ENCODE measurements around the gene AMPD3. TPM values are rescaled to one million over a fixed set of nuclear protein-coding genes. Genes with fewer than 3 reads are reported as not detected.

The AMPD3 gene
- total and polyA plus RNA-seq, 4 donors, result 3.8 to 29.0 (median 24.2) TPM

DNA sequence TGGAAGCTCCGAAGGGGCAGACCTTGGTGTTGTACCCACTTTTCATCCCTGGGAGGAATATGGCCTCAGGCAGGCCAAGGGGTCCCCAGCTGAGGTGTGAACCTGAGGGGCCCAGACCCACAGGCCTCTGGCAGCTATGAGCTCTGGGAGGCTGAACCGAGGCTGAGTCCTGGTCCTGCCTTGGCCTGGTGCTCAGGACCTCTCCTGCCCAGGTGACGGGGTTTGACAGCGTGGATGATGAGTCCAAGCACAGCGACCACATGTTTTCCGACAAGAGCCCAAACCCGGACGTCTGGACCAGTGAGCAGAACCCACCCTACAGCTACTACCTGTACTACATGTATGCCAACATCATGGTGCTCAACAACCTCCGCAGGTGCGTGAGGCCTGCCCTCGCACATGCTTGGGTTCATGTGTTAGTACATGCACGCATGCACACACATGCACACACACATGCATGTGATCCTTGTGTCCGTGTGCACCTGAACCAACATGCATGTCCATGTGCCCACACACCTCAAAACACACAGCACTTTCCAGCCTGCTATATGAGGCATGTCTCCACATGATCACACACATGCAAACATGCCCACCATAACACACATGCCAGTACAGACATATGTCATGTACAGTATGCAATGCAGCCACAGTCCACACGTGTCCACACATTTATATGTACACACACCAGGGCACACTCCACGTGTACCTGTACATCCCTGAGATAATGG is 45.0 kb downstream of the AMPD3 start:
- Histone ChIP-seq H3K27ac (ENCODE audit: low read depth in 1 of 2, low read length in 1 of 2) (no peak overlapping the region), H3K27me3 (ENCODE audit: control insufficient read depth in 3 of 3, insufficient read depth in 3 of 3, low read length in 2 of 3) (no peaks in the 10 kb centered on the region), H3K4me3 (no peak overlapping the region), H3K9me3 (ENCODE audit: control insufficient read depth in 4 of 4, insufficient read depth in 3 of 4, low read length in 3 of 4) (no peaks in the 10 kb centered on the region), H3K36me3 (ENCODE audit: control insufficient read depth in 4 of 4, insufficient read depth in 4 of 4, low read length in 4 of 4) (peaks cover 0 to 42% (median 4%) of the 10 kb centered on the region in 4 donors), H3K9ac (ENCODE audit: insufficient read depth in 1 of 2, low read length in 2 of 2) (no peak overlapping the region), H3K4me1 (ENCODE audit: control insufficient read depth in 5 of 5, insufficient read depth in 5 of 5, low read length in 5 of 5) (peaks cover 0 to 5% (median 0%) of the 10 kb centered on the region in 5 donors)
- TF ChIP-seq, protein P1, sequence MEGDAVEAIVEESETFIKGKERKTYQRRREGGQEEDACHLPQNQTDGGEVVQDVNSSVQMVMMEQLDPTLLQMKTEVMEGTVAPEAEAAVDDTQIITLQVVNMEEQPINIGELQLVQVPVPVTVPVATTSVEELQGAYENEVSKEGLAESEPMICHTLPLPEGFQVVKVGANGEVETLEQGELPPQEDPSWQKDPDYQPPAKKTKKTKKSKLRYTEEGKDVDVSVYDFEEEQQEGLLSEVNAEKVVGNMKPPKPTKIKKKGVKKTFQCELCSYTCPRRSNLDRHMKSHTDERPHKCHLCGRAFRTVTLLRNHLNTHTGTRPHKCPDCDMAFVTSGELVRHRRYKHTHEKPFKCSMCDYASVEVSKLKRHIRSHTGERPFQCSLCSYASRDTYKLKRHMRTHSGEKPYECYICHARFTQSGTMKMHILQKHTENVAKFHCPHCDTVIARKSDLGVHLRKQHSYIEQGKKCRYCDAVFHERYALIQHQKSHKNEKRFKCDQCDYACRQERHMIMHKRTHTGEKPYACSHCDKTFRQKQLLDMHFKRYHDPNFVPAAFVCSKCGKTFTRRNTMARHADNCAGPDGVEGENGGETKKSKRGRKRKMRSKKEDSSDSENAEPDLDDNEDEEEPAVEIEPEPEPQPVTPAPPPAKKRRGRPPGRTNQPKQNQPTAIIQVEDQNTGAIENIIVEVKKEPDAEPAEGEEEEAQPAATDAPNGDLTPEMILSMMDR (IDR thresholded peaks at IDR 0.05; ENCODE audit: control extremely low read depth, extremely low read depth), result no peak
- ATAC-seq (ENCODE audit: insufficient read depth, low FRiP score), result no peak
- WGBS, 2 donors, result 96% methylated on average over 15 of the region's 15 CpGs
- no peak for DNase-seq

DNA sequence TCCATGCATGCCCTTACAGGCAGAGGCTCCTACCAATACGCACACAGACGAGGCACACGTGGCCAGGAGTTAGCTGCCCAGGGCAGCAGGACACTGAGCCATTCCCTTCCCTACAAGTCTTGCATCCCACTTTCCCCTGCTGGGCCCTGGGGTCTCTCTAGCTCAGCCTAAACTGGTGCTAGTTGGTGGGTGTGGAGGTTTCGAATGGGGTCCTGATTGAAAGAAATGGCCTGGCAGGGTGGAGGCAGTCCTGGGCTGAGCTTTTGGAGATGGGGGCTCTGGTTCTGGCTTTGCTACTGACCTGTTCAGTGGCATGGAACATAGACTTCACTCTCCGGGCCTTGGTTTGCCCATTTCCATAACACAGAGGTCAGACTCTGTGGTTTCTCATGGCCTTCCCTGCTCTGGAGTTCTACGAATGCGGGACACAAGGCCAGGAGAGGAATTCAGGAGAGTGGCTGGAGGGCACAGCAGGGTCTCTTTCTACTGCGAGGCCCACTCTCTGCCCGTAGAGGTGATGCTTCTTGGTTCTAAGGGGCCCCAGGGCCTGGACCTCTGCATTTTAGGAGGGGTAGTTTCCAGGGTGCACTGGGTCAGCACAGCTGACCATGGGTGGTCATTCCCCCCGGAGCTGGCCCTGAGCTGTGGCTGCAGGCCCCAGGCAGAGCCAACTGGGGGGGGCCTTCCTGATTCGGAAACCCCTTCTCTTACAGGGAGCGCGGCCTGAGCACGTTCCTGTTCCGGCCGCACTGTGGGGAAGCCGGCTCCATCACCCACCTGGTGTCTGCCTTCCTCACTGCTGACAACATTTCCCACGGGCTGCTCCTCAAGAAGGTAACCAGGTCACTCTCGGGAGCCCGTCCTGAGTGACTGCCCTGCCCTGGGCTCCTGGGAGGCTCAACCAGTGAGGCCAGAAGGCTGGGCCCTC is 46.0 kb downstream of the AMPD3 start:
- peaks cover 0 to 37% (median 4%) of the 10 kb centered on the region in 4 donors for H3K36me3 ChIP-seq (ENCODE audit: control insufficient read depth in 4 of 4, insufficient read depth in 4 of 4, low read length in 4 of 4)
- H3K4me1 ChIP-seq (ENCODE audit: control insufficient read depth in 5 of 5, insufficient read depth in 5 of 5, low read length in 5 of 5), result peaks cover 0 to 5% (median 0%) of the 10 kb centered on the region in 5 donors
- H3K27ac ChIP-seq (ENCODE audit: low read depth in 1 of 2, low read length in 1 of 2), result peak overlapping the region in 1 of 2 donors; percentile 33
- TF ChIP-seq, protein P1 (IDR thresholded peaks at IDR 0.05; ENCODE audit: control extremely low read depth, extremely low read depth), result no peak
- ATAC-seq (ENCODE audit: insufficient read depth, low FRiP score) (no peak), DNase-seq (no peak)
- no peak overlapping the region for H3K4me3 ChIP-seq
- WGBS, 2 donors, result 95 to 96% methylated on average over 20 of the region's 20 CpGs
- no peaks in the 10 kb centered on the region for H3K9me3 ChIP-seq (ENCODE audit: control insufficient read depth in 4 of 4, insufficient read depth in 3 of 4, low read length in 3 of 4)
- H3K27me3 ChIP-seq (ENCODE audit: control insufficient read depth in 3 of 3, insufficient read depth in 3 of 3, low read length in 2 of 3), result no peaks in the 10 kb centered on the region
- H3K9ac ChIP-seq (ENCODE audit: insufficient read depth in 1 of 2, low read length in 2 of 2), result no peak overlapping the region

DNA sequence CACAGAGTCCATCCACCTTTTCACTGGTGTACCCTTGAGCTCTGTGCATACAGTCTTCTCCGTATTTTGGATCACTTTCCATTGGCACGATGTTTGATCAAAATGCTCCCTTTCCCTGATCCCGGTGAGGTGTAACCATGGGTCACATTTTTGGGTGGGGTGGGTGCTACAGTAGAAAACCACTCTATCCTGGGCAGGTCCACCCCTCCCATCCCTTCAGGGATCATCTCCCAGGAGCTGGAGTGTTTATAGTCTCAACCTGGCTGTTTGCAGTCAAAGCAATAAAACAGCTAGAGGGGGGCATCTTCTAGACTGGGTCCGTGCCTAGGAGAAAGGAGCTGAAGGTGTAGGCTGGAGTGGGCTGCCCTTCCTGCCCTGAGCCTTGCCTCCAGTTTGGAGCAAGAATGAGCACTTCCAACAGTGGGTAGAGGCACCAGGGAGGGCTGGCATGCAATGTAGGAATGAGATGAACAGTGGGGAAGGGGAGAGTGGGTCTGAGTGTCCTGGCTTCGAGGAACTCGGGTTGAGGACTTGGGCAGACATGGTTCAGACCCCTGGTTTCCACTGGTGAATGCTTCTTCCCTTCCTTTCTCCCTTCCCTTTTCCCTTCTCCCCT is 47.1 kb downstream of the AMPD3 start:
- no peak for DNase-seq
- Histone ChIP-seq H3K36me3 (ENCODE audit: control insufficient read depth in 4 of 4, insufficient read depth in 4 of 4, low read length in 4 of 4) (peaks cover 0 to 32% (median 4%) of the 10 kb centered on the region in 4 donors), H3K9me3 (ENCODE audit: control insufficient read depth in 4 of 4, insufficient read depth in 3 of 4, low read length in 3 of 4) (no peaks in the 10 kb centered on the region), H3K4me3 (no peak overlapping the region), H3K27me3 (ENCODE audit: control insufficient read depth in 3 of 3, insufficient read depth in 3 of 3, low read length in 2 of 3) (no peaks in the 10 kb centered on the region), H3K27ac (ENCODE audit: low read depth in 1 of 2, low read length in 1 of 2) (peak overlapping the region in 1 of 2 donors; percentile 61), H3K9ac (ENCODE audit: insufficient read depth in 1 of 2, low read length in 2 of 2) (no peak overlapping the region), H3K4me1 (ENCODE audit: control insufficient read depth in 5 of 5, insufficient read depth in 5 of 5, low read length in 5 of 5) (peaks cover 0 to 5% (median 0%) of the 10 kb centered on the region in 5 donors)
- TF ChIP-seq, protein P1 (IDR thresholded peaks at IDR 0.05; ENCODE audit: control extremely low read depth, extremely low read depth), result no peak
- 84 to 93% methylated on average over 6 of the region's 6 CpGs for WGBS, 2 donors
- ATAC-seq (ENCODE audit: insufficient read depth, low FRiP score), result no peak
